Kidney tubule cell (primary cell): ENCODE data around the gene STK17B.
A peak's percentile ranks its signal among the peaks of the same experiment; 100 is the strongest.

Experiments used
- DNase-seq: peaks from one replicate; pipeline ENCODE4 v3.0.0-alpha.2; 2018; ENCODE audit warnings: low spot score

Gene STK17B

GRCh38 chr2:196155575-196155974 lies 15.8 kb downstream of the STK17B start:
- DNase-seq: no peak

- no peak for DNase-seq
Observed at GRCh38 chr2:196153480-196153879, 17.9 kb downstream of the STK17B start.

GRCh38 chr2:196149948-196150347 lies 21.4 kb downstream of the STK17B start:
- no peak for DNase-seq

- DNase-seq: no peak
Observed at GRCh38 chr2:196148736-196149135, 22.6 kb downstream of the STK17B start.

DNA sequence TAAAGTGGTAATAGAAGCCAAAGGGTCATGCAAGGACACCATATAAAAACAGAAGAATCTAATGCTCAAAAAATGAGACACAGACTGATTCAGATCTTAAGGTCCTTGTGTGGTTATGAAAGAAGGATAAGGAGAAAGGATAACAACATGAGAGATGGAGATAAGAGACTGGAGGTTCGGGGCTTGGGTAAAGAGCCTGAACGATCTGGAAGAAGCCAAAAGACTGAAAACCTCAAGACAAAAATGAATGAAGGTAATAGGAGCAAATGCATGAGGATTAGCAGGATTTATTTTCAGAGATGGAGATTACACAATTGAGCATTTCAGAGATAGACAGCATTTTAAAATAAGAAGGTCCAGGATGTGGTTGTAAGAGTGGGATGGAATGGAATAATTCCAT lies 26.1 kb downstream of the STK17B start:
- DNase-seq: no peak

- no peak for DNase-seq
Observed at GRCh38 chr2:196144513-196145126, 26.8 kb downstream of the STK17B start.

DNA sequence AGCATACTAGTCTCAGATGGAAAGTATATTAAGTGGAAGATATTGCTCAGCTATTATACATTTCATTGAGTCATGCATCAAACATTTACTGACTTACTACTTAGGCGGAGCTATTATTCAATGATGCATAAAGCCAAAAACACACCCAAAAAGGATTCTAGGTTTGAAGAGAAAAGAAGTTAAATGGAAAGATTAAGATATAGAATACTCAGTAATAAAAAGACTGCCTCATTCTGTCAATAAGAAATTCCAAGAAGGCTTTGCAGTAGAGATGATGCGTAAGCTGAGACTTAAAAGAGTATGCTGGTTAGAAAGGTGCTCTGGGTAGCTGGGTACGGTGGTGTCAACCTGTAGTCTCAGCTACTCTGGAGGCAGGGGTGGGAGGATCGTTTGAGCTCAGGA lies 27.6 kb downstream of the STK17B start:
- DNase-seq: peak; percentile 59

GRCh38 chr2:196142825-196143224 lies 28.6 kb downstream of the STK17B start:
- DNase-seq: no peak

GRCh38 chr2:196140213-196140612 lies 31.2 kb downstream of the STK17B start:
- DNase-seq: no peak

DNA sequence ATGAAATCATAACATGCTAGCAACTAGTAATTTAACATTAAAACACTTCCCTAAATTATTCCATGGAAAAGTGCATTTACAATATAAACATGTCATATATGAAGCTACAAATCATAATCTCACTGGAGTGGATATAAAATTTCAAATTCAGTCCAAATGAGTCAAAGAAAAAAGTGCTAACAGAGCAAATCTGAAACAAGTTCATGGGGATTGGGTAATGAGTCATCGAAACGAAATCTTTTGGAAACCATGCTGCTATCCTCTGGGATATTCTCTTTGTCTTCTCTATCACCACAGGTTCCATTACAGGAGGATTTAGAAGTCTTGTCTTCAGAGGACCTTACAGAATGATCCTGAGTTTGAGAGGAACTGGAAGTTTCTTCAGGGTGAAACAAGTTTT lies 34.1 kb downstream of the STK17B start:
- DNase-seq: no peak

- DNase-seq: peak; percentile 15
Observed at GRCh38 chr2:196136151-196136550, 35.2 kb downstream of the STK17B start.

- no peak for DNase-seq
Observed at GRCh38 chr2:196131949-196132925, 39.1 kb downstream of the STK17B start.

DNA sequence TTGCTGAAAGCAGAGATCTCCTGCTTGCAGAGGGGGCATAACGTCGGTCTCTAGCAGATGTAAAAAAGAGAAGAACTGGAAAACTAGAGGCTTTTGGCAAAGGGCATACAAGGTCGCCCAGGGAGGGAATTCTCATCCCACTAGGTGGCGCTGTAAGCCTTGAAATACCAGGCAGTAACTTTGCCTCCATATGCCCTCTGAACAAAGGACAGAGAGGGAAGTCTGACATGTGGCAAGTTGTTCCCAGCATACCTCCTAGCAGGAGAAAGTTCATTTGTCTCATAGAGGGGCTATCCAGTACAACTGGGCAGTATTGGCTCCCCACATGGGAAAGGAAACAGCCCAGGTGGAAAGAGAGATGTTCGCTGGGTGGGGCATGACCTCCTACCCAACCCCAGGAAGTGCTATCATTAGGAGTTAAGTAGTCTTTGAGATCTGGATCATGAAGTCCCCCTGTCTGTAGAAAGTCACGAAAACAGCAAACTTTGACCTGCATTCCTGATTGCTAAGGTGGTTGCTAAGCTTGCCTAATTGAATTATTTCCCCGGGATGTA lies 39.9 kb downstream of the STK17B start:
- peak; percentile 22 for DNase-seq

GRCh38 chr2:196130039-196130825 lies 41.1 kb downstream of the STK17B start:
- DNase-seq: peak; percentile 10

DNA sequence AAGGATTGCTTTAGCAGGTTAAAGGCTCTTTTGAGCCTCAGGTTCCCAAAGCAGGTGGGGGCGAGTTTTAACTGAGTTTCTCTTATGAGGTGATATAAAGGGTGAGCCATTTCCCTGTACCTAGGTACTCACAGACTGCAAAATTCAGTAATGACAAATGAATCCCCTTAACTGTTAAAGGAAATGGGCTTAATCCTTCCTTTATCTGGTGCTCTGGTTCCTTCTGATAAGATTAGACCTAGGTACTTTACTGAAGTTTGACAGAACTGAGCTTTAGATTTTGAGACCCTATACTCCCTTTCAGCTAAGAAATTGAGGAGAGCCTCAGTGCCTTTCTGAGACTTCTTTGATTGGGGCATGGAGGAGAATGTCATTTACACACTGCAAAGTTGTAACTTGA lies 42.6 kb downstream of the STK17B start:
- no peak for DNase-seq

DNA sequence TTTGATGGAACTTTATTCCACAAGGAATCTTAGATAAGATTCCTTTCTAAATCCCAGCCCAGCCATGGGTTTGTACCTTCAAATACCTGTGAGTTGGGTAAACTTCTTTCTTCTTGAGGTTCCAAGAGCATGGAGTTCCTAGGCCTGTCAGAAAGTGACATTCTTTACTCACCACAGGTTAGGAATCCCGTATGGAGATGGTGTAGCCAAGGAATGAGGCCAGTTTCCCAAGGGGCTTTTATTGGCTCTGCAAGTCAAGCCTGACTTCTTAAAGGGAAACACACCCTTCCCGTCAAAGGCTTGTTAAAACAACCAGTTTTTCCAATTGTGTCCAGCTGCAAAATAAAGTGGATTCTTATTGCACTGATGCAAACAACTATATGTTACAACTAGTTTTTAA lies 45.8 kb downstream of the STK17B start:
- DNase-seq: peak; percentile 34

DNA sequence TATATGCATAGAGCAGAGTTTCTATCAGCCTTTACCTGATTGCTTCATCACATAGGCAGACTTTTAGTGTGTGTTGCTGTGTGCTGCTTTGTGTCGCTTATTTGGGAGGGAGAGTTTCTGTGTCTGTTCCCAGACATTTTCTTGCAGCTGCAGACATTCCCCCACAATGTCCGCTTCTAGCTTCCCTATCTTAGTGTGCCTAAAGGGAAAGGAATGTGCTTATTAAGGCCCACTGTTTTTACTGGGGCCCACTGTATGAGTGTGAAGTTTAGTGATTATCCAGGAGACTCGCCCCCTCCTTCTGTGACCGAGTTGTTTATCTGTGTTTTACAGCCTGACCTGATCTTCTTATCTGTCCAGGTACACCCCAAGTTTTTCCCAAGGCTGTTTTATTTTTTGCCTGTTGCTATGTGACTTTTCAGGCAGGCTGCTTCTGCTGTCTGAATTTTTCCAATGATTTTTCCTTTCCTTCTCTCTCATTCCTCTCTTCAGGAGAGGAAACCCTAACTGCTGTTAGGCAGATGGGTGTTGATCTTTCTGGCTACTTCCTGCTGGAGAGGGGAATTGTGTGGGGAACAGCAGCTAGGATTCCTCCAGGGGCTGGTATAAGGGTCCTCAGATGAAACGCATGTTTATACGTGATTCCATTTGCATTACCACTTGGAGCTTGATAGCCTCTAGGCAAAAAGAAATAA lies 47.6 kb downstream of the STK17B start:
- DNase-seq: peak; percentile 30

GRCh38 chr2:196119926-196120325 lies 51.5 kb downstream of the STK17B start:
- DNase-seq: no peak

DNA sequence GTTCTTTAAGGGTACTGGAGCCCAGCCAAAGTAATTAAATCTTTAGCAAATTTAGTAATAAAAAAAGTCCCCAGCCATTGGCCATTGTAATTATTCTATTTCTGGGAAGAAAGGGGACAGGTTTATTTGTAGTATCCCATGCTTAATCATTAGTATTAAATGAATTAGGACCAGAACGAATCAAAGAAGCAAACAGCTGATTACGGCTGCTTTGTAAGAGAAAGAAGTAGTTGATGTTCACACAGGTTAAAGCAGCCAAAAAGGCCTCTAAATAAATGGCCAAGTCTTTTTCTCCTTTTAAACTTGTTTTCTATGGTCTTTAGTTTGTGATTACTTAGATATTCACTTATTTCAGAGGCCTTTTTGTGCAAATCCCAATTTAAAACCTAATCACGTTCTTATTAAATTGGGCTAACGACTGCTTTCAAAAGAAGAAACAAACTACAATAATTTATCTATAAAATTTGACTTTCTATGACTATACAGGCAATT lies 54.1 kb downstream of the STK17B start:
- DNase-seq: no peak

DNA sequence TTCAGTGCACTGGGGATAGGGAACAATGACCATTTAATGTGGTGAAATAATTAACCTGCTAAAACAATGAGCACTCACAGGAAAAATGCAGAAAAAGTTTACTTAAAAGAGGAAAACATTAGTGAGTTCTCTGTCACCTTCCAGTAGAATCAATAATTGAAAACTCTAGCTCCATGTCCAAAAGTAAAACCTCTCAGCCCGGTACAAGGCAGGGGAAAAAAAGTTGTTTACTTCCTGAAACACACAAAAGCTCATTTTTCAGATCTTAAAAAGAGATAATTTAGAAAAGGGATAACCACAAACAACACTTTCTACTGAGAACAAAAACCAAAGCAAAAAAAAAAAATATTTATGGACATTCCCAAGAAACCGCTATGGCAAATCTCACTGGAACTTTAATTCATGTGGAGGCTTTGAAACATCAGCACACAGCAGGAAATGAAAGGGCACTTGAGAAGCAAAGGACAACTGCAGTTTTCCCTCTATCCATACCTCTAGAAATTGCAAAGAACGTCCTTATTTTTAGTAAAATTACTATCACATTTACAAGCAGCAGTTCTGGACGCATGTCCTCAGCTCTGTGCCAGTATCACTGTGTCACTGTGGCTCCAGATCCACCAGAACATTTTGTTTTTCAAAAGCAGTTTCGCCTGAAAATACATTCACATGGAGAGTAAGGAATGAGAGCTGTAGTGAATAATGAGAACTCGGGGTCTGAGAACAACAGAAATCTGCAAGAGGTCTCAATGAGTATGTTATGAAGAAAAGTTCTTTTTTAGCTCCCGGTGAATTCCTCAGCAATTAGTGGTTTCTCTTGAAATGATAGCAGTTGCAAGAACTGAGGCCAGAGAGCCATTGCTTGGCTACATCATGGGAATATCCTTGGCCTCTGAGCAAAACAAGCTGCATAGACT lies 58.1 kb downstream of the STK17B start:
- peak; percentile 90 for DNase-seq
